Activated CD4-positive, alpha-beta T cell treated with anti-CD3 and anti-CD28 coated beads, Interleukin-2, amount 10 ng/mL, durations not matched to agents 24 days and 14 days (primary cell): ENCODE measurements around the gene CYP11A1. TPM values are rescaled to one million over a fixed set of nuclear protein-coding genes. Genes with fewer than 3 reads are reported as not detected.
A peak's percentile ranks its signal among the peaks of the same experiment; 100 is the strongest.

Experiments
- DNase-seq: peaks from one replicate; pipeline ENCODE4 v3.0.0; 2022
- H3K27ac Mint-ChIP-seq: one replicate; pipeline ENCODE4 v1.8.0; 2022; ENCODE audit warnings: mild to moderate bottlenecking, mixed read lengths
- H3K27me3 Mint-ChIP-seq: one replicate; pipeline ENCODE4 v1.8.0; 2022; ENCODE audit warnings: mixed read lengths
- H3K36me3 Mint-ChIP-seq: one replicate; pipeline ENCODE4 v1.8.0; 2022; ENCODE audit warnings: low read depth, mild to moderate bottlenecking, mixed read lengths
- H3K4me1 Mint-ChIP-seq: one replicate; pipeline ENCODE4 v1.8.0; 2021; ENCODE audit warnings: mixed read lengths
- H3K4me3 Mint-ChIP-seq: one replicate; pipeline ENCODE4 v1.8.0; 2022; ENCODE audit warnings: mild to moderate bottlenecking, moderate library complexity, mixed read lengths
- H3K9me3 Mint-ChIP-seq: one replicate; pipeline ENCODE4 v1.8.0; 2021; ENCODE audit warnings: mixed read lengths
- intact Hi-C: fragments of 100-400 bp; cut with micrococcal nuclease; formaldehyde crosslinking; loops from one replicate; pipeline ENCODE4 v1.15.1; 2023
- total RNA-seq: library from RNA; stranded (reverse); gene quantifications from 2 replicates; pipeline ENCODE4 v1.2.3, GENCODE V29; 2022

Gene CYP11A1
- total RNA-seq, 1 donor from 2014 or later: not detected

DNA sequence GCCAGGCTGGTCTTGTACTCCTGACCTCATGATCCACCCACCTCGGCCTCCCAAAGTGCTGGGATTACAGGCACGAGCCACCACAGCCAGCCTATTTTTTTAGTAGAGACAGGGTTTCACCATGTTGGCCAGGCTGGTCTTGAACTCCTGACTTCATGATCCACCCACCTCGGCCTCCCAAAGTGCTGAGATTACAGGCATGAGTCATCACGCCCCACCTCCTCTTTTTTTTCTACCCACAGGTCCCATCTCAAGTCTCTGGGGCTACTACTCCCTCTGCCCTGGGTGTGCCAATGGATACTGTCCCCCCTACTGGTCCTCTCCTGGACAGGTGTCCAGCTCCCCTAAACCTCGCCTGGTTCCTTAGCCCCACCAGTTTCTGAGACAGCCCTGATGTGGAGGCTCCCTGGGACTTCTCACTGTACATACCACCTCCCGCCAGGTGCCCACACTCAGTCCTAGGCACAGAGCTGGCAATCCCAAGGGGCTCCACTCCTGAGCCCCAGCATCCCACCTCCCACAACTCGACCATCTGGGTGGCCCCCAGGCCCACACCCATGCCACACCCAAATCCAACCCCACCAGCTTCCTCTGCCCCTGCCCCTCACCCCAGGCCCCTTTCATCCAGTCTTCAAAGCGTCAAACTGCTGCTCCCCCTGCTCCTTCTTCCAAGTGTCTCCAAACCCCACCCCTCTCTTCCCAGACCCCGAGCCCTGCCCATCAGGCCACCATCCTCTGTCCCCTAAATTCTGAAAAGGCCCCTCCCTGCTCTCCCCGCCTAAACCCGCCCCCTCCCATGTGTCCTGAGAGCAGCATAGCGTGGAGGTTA is 13.1 kb upstream of the CYP11A1 start:
- H3K27me3 Mint-ChIP-seq: no peaks in the 10 kb centered on the region
- H3K27ac Mint-ChIP-seq: peak overlapping the region; percentile 62
- peak overlapping the region; percentile 22 for H3K4me3 Mint-ChIP-seq
- H3K9me3 Mint-ChIP-seq: no peaks in the 10 kb centered on the region
- no peaks in the 10 kb centered on the region for H3K36me3 Mint-ChIP-seq
- DNase-seq: no peak
- H3K4me1 Mint-ChIP-seq: peaks cover 78% of the 10 kb centered on the region
- intact Hi-C loops: no loop called here

DNA sequence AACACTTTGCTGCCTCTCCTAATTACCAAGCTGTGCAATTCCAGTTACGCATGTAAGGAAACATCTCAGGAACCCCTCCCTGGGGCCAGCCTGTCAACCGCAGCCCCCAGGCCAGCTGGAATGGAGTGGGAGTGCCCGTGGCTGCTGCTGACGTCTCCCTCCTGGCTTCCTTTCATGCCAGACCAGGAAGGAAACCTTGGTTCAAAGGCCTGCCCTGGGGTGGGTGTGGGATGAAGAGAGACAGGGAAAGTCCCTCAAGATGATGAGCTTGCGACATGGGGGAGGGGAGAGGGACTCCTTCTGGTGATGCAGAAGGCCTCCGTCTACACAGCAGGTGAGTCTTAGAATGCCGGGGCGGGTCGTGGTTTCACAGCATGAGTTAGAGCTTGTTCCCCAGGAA is 11.4 kb upstream of the CYP11A1 start:
- peak overlapping the region; percentile 71 for H3K4me3 Mint-ChIP-seq
- H3K36me3 Mint-ChIP-seq: no peaks in the 10 kb centered on the region
- DNase-seq: peak; percentile 84
- H3K27me3 Mint-ChIP-seq: no peaks in the 10 kb centered on the region
- peaks cover 75% of the 10 kb centered on the region for H3K4me1 Mint-ChIP-seq
- intact Hi-C loops: loop anchor here (5.0 kb wide), 2 partner anchors 408 to 578 kb away; partner anchors contain the start of gene RPP25
- H3K9me3 Mint-ChIP-seq: no peaks in the 10 kb centered on the region
- H3K27ac Mint-ChIP-seq: peak overlapping the region; percentile 70

DNA sequence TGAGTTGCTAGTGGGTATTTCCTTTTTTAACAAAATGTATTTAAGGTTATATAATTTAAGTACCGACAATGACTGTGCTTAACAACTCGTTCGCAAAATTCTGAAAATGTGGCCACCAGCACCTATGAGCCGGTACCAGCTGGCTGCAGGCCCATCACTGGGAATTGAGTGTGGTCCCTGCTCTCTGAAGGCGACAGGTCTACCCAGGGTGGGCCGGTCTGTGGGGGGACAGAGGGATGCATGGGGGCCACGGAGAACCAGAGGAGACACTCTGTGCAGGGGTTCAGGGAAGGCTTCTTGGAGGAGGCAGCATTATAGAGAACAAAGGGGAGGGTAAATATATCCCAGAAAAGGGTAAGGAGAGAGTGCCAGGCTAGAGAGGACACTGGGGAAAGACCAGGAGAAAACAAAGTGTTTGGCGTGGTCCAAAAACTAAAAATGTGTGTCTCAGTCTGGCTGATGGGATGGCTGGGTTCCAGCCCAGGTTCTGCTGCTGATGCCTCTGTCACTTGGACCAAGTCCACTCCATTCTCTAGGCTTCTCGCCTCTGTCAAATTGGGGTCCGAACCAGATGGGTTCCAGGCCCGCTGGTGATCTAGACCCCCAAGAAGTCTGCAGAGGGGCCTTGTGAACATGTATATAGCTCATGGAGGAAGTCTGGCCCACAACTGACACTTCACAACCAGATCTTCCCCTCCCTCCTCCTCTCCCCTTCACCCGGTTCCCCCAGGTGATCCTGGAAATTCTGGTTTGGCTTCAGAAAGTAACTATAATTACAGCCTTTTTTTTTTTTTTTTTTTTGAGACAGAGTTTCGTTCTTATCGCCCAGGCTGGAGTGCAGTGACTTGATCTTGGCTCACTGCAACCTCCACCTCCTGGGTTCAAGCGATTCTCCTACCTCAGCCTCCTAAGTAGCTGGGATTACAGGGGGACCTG is 10.7 kb upstream of the CYP11A1 start:
- Mint-ChIP-seq H3K36me3 (no peaks in the 10 kb centered on the region), H3K27ac (peak overlapping the region; percentile 70), H3K27me3 (peaks cover 6% of the 10 kb centered on the region), H3K9me3 (no peaks in the 10 kb centered on the region), H3K4me3 (peak overlapping the region; percentile 71), H3K4me1 (peaks cover 75% of the 10 kb centered on the region)
- intact Hi-C loops: loop anchor here (5.0 kb wide), 2 partner anchors 409 to 579 kb away; partner anchors contain the start of gene RPP25
- no peak for DNase-seq

DNA sequence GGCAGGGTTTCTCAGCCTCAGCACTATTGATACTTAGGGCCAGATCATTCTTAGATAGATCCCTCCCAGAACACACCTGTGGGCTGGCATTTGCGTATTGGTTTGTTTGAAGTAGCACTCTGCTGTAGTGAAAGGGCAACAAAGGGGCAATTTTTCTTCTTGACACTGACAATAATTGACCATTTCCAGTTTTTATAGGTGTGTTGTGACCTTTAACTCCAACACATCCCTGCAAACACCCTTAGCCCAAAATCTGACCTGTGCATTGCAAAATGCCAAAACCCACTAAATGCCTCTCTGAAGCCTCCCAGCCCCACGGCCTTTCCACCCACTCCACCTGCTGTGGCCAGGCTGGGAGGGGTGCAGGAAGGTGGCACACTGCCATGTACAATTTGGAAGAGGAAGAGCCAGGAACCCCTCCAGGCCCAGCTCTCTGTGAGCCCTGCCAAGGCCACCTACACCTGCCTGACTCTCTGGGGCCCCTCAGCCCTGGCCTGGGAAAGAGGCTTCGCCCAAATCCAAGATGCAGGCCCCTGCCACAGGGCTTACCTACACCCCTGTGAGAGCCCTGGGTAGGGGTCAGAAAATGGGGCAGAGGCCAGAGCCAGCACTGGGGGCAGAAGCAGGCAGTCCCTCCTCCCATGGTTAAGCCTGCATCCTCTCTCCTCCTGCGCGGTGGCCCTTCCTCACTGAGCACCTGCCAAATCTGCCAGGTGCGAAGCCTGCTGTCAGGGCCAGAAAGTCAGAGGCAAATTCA is 9.6 kb upstream of the CYP11A1 start:
- no peaks in the 10 kb centered on the region for H3K9me3 Mint-ChIP-seq
- no peak overlapping the region for H3K27ac Mint-ChIP-seq
- peaks cover 65% of the 10 kb centered on the region for H3K4me1 Mint-ChIP-seq
- DNase-seq: no peak
- intact Hi-C loops: loop anchor here (5.0 kb wide), 2 partner anchors 410 to 580 kb away; partner anchors contain the start of gene RPP25
- H3K4me3 Mint-ChIP-seq: no peak overlapping the region
- H3K27me3 Mint-ChIP-seq: peaks cover 10% of the 10 kb centered on the region
- no peaks in the 10 kb centered on the region for H3K36me3 Mint-ChIP-seq

DNA sequence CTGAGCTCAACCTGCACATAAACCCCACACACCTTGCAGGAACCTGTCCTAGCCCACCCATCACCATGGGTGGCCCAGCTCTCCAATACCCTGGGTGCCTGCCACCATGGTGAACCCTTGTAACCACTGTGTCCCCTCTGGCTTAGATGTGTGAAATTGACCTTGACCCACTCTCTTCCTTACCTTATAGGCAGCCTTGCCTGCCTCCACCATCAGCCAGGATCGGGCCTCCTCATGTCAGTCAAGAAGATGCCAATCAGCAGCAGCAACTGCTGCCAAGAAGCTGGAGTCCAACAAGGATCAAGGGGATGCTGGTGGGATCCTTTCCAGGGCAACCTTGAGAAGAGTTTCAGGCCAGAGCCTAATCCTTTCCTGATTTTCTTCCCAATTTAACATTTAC is 8.8 kb upstream of the CYP11A1 start:
- no peak overlapping the region for H3K4me3 Mint-ChIP-seq
- no peak for DNase-seq
- peaks cover 59% of the 10 kb centered on the region for H3K4me1 Mint-ChIP-seq
- no peaks in the 10 kb centered on the region for H3K36me3 Mint-ChIP-seq
- no peak overlapping the region for H3K27ac Mint-ChIP-seq
- H3K27me3 Mint-ChIP-seq: peaks cover 17% of the 10 kb centered on the region
- intact Hi-C loops: loop anchor here (5.0 kb wide), 2 partner anchors 411 to 581 kb away; partner anchors contain the start of gene RPP25
- H3K9me3 Mint-ChIP-seq: no peaks in the 10 kb centered on the region

DNA sequence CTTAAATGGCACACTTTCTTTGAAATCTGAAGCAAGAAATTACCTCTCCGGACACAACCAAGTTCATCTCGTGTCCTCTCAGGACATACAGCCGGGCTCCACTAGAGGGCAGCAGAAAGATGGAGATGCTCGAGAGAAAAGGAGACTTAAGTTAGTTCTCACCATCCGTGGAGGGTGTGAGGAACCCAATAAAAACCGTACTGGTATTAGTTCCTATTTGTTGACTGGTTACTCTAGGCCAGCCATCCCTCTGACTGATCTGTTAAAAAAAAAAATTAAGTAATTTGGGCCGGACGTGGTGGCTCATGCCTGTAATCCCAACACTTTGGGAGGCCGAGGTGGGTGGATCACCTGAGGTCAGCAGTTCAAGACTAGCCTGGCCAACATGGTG is 7.9 kb upstream of the CYP11A1 start:
- peak; percentile 96 for DNase-seq
- intact Hi-C loops: loop anchor here (1.0 to 5.0 kb wide), 5 partner anchors 63 to 582 kb away; partner anchors contain the start of genes ARID3B and RPP25
- Mint-ChIP-seq H3K4me3 (peak overlapping the region; percentile 86), H3K9me3 (no peaks in the 10 kb centered on the region), H3K27me3 (peaks cover 23% of the 10 kb centered on the region), H3K36me3 (no peaks in the 10 kb centered on the region), H3K27ac (no peak overlapping the region), H3K4me1 (peaks cover 49% of the 10 kb centered on the region)

DNA sequence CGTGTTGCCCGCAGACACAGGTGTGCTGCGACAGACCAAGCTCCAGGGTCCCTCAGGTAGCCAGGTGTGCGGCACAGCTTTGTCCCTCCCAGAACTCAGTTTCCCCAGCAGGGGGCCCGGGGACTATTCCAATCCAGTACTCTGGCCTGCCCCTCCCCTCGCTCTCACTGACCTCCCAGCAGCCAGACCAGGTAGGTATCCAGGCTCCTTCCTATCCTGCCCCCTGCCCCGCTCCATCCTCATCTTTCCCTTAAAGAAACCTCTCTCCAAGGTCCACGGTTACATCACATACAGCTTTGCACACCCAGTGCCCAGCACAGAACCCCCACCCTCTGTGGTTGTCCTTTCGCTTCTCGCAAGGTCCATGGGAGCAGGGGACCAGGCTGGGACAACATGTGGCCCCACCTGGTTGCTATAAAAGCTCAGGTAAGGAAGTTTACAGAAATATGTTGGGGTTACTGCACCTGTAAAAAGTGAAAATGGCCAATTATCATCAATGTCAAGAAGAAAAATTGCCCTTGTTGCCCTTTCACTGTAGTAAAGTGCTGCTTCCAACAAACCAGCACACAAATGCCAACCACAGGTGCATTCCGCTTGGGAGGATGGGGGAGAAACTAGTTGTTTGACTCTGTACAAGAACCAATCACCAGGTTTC is 7.3 kb upstream of the CYP11A1 start:
- no peak overlapping the region for H3K27ac Mint-ChIP-seq

DNA sequence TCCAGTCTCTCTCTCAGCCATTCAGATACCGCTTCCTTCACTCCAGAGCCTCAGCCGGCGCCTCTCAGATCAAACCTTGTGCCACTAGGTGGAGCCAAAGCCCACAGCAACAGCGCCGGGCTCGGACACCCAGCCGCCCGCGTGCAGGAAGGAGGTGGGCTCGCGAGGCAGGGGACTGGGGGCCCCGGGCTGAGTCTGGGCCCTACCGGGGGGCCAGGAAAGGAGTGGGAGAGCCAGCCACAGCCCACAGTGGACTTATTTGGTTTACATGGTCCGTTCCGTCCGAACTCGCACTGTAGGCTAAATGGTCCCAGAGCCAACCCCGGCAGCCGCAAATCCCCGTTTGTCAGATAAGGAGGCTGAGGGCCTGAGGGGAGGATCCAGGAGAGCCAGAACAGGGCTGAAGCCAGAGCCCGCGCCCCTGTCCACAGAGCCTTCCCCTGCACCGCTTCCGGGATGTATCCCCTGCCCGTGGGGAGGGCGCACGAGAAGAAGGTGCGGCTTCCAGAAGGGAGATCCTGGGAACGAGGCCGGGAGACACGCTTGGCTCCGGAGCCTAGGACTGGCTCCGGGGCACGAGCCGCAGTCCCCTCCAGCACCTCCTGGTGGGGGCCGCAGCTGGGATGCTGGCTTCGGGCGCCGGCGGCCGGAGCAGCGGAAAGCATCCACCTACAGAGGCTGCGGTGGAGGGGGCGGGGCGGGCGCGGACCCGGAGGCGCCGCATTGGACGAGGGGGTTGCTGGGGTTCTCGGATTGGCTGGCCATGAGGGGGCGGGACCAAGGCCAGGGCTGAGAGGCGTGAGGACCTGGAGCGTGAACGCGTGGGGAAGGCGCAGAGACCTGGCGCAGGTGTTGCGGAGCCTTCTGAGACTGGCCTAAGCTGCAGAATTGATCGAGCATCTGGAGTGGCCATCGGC is 6.5 kb upstream of the CYP11A1 start:
- Mint-ChIP-seq H3K36me3 (no peaks in the 10 kb centered on the region), H3K9me3 (no peaks in the 10 kb centered on the region), H3K4me3 (peak overlapping the region; percentile 86), H3K27ac (peak overlapping the region; percentile 78), H3K27me3 (peaks cover 31% of the 10 kb centered on the region), H3K4me1 (peaks cover 43% of the 10 kb centered on the region)
- peak; percentile 98 for DNase-seq
- intact Hi-C loops: loop anchor here (1.0 to 2.0 kb wide), 7 partner anchors 59 to 395 kb away; partner anchors contain the start of genes ARID3B, CLK3, SEMA7A and UBL7

More for the DNA sequence above, 7.3 kb upstream of the CYP11A1 start:
- no peak for DNase-seq
- intact Hi-C loops: loop anchor here (1.0 to 5.0 kb wide), 9 partner anchors 59 to 583 kb away; partner anchors contain the start of genes ARID3B, CLK3, RPP25 and SEMA7A
- Mint-ChIP-seq H3K36me3 (no peaks in the 10 kb centered on the region), H3K4me3 (peak overlapping the region; percentile 86), H3K27me3 (peaks cover 27% of the 10 kb centered on the region), H3K9me3 (no peaks in the 10 kb centered on the region), H3K4me1 (peaks cover 48% of the 10 kb centered on the region)

DNA sequence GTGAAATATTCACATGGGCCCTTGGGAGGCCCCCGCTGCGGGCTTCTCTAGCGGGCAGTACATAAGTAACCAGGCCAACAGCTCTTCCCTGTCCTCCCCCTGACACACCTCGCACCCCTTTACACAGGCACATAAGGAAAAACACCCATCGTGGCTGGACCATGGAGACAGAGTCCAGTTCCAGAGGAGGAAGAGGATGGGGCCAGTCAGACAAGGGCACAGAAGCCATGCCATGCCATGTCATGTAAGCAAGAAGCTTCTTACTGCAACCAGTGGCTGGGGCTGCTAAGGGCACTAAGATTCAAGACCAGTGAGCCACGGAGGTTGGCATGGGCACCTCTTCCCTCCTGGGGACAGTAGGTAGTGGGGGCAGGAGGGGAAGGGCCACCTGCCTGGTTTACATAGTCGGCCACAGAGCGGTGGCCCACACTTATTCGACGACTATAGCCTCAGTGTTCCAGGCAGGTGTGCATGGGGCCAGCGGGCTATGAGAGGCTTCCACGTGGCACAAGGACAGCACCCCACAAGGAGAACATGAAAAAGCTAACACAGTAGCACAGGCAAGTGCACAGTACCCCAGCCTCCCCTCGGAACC is 5.7 kb upstream of the CYP11A1 start:
- Mint-ChIP-seq H3K9me3 (no peaks in the 10 kb centered on the region), H3K36me3 (no peaks in the 10 kb centered on the region), H3K4me3 (peak overlapping the region; percentile 86), H3K27ac (no peak overlapping the region), H3K4me1 (peaks cover 34% of the 10 kb centered on the region), H3K27me3 (peaks cover 39% of the 10 kb centered on the region)
- intact Hi-C loops: loop anchor here (1.0 kb wide), 1 partner anchor 259 kb away; no protein-coding TSS in a partner anchor
- DNase-seq: no peak

DNA sequence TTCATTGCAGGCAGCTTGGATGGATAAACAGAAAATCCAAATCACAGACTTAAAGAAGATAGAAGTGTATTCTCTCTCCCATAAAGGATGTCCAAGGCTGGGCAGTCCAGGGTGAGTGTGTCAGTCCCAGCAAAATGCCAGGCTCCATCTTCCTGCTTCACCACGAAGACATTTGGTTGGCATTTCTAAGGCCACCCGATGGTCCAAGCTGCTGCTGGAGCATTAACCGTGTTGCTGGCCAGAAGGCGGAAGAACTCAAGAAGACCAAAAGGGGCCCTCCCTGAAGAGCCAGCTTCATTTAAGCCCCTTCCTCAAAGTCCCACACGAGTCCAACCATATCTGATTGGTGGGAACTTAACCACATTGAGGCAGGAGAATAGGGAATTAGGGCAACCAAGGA is 3.0 kb upstream of the CYP11A1 start:
- peaks cover 19% of the 10 kb centered on the region for H3K4me1 Mint-ChIP-seq
- no peaks in the 10 kb centered on the region for H3K36me3 Mint-ChIP-seq
- no peak for DNase-seq
- H3K27me3 Mint-ChIP-seq: peaks cover 56% of the 10 kb centered on the region
- H3K9me3 Mint-ChIP-seq: no peaks in the 10 kb centered on the region
- H3K27ac Mint-ChIP-seq: no peak overlapping the region
- intact Hi-C loops: no loop called here
- H3K4me3 Mint-ChIP-seq: no peak overlapping the region

DNA sequence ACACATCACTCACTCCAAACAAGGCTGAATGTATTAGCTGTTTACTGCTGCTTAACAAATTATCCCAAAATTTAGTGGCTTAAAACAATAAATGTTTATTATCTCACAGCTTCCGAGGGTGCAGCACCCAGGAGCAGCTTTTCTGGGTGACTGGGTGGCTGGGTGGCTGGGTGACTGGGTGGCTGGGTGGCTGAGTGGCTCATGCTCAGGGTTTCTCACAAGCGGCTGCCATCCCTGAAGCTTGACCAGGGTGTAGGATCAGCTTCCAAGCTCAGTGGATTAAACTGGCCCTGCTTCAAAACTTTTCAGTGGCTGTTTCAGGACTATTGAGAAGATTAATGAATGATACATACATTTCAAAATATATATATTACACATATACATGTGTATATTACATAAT is 2.3 kb upstream of the CYP11A1 start:
- peaks cover 15% of the 10 kb centered on the region for H3K4me1 Mint-ChIP-seq
- peaks cover 63% of the 10 kb centered on the region for H3K27me3 Mint-ChIP-seq
- H3K4me3 Mint-ChIP-seq: no peak overlapping the region
- intact Hi-C loops: no loop called here
- H3K9me3 Mint-ChIP-seq: no peaks in the 10 kb centered on the region
- no peak for DNase-seq
- no peak overlapping the region for H3K27ac Mint-ChIP-seq
- H3K36me3 Mint-ChIP-seq: no peaks in the 10 kb centered on the region
